Fibroblast of skin of abdomen (primary cell): ENCODE measurements around the gene GYS1.

Experiments used
- DNase-seq: peaks from one replicate; pipeline ENCODE4 v3.0.0-alpha.2; 2013

GYS1 gene

DNA sequence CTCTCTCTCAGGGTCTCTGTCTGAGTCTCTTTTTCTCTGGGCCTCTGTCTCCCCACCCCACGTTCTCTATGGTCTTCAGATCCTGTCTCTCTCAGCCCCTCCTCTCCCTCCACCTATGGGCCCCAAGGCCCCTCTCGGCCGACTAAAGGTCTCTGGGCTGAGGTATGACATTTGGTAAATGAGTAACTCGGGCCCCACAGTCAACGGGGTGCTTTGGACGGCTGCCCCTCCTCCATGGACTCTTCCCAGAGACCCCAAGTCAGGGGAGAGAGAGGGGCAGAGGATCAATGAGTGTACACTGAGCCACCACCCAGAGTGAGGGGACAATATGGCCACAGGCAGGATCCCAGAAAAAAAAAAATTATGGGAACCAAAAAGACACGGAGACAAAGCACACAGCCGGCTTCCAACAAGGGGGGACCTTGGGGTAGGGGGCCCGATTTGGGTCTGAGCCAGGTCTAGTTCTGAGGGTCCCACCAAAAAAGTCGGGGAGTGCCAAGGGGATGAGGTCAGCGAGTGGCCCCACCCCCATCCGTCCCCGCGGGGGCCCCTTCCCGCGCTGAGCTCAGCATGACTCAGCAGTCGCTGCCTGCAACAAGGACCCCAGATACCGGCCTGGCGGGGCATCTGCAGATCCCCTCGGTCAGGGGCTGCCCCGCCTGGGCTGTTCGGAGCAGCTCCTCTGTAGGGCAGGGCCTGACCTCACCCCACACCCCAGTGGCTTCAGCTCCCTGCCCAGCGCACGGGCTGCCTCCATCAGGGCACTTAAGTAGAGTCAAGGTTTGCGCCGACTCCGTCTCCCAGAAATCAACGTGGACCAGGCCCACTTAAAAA lies 29.5 kb downstream of the GYS1 start:
- DNase-seq = peak; percentile 81

DNA sequence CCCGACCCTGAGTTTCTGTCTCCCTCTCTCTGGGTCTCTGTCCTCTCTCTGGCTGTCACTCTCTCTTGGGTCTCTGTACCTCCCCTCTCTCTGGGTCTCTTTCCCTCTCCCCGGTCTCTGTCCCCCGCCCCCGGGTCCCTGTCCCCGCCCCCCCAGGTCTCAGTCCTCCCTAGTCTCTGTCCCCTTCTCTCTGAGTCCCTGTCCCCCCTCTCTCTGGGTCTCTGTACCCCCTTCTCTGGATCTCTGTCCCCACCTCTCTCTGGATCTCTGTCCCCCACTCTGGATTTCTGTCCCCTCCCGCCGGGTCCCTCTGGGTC lies 30.3 kb downstream of the GYS1 start:
- no peak for DNase-seq

DNA sequence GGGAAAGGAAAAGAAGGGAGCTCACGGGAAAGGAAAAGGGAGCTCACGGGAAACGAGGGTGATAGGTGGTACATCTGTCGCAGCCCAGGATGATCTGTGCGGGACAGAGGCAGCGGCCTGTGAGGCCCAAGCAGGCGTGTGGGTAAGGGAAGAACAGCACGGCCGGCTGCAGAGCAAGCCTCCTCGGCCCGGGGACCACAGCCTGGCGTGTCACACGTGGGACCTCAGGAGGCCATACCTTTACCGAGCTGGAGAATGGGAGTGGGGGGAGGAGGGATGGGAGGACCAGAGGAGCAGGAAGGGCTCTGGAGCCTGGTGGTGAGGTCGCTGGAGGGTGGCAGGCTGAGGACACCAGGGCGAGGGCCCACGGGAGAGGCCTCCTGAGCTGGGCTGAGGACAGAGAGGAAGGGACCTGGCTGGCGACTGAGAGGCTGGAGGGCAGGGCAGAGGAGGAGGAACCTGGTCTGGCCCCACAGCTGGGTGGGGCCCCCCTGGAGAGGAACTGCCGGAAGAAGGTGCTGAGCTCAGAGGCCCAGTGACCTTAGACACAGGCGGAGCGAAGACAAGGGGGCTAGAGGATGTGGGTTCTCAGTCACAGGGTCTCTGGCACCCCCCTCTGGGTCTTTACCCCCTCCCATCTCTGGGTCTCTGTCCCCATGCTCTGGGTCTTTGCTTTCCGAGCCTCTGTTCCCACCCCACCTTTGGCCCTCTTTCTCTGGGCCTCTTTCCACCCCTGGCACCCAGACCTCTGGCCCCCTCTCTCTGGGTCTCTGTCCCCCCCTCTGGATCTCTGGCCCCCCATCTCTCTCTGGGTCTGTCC lies 30.9 kb downstream of the GYS1 start:
- DNase-seq = no peak

DNA sequence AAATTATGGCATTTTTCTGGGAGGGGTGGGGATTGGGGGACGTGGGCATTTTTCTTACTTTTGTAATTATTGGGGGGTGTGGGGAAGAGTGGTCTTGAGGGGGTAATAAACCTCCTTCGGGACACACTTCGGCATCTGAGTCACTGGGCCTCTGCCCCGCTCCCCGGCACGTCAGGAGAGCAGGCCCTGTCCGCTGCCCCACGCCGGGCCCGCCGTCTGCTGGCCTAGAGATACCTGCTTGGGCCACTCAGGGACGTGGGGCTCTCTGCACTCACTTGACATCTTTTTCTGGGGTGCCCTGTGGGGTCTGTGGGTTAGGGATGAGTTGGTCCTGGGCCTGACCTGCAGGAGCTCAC lies 31.5 kb downstream of the GYS1 start:
- DNase-seq = no peak

DNA sequence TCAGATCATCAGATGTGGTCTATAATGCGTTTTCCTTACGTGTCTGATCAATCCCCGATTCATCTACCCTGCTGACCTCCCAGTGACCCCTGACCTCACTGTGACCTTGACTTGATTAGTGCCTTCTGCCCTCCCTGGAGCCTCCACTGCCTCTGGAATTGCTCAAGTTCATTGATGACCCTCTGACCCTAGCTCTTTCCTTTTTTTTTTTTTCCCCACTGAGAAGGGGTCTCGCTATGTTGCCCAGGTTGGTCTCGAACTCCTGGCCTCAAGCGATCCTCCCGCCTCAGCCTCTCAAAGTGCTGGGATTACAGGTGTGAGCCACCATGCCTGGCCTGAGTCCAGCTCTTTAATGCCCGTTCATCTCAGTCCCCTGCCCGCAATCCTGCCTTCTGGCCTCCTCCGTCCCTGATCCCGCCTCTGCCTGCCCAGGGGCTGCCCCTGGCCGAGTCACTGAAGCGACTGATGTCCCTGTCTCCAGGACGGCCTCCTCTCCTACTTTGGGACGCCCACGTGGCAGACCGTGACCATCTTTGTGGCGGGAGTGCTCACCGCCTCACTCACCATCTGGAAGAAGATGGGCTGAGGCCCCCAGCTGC lies 32.0 kb downstream of the GYS1 start:
- no peak for DNase-seq

DNA sequence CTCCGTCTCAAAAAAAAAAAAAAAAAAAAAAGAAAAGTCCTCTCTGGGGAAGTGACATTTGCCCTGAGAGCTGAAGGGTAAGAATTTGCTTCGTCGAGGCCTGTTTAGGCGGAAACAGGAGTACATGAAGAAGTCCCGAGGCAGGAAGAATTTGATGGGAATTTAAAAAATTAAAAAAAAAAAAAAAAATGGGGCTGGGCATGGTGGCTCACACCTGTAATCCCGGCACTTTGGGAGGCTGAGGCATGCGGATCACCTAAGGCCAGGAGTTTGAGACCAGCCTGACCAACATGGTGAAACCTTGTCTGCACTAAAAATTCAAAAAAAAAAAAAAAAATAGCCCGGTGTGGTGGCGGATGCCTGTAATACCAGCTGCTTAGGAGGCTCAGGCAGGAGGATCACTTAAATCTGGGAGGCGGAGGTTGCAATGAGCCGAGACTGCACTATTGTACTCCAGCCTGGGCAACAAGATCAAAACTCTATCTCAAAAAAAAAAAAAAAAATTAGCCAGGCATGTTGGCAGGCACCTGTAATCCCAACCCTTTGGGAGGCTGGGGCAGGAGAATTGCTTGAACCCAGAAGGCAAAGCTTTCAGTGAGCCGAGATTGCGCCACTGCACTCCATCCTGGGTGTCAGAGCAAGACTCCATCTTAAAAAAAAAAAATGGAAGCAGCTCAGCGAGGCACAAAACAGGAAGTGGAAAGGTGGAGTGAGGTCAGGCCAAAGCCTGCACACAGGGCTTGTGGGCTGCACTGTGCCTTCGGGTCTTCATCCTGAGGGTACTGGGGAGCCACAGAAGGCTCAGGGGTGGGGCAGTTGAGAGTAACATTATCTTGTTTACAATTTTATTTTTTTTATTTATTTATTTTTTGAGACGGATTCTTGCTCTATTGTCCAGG lies 33.5 kb downstream of the GYS1 start:
- no peak for DNase-seq

DNA sequence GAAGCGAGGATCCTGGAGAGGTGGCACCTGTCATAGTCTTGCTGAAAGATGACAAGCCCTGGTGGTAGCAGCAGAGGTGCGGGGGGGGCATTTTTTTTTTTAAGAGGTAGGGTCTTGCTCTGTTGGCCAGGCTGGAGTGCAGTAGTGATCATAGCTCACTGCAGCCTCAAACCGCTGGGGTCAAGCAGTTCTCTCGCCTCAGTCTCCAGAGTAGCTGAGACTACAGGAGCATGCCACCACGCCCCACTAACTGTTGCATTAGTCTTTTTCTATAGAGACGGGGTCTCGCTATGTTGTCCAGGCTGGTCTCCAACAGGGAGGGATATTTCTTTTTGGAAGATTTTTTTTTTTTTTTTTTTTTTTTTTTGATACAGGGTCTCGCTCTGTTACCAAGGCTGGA lies 35.1 kb downstream of the GYS1 start:
- DNase-seq = no peak

DNA sequence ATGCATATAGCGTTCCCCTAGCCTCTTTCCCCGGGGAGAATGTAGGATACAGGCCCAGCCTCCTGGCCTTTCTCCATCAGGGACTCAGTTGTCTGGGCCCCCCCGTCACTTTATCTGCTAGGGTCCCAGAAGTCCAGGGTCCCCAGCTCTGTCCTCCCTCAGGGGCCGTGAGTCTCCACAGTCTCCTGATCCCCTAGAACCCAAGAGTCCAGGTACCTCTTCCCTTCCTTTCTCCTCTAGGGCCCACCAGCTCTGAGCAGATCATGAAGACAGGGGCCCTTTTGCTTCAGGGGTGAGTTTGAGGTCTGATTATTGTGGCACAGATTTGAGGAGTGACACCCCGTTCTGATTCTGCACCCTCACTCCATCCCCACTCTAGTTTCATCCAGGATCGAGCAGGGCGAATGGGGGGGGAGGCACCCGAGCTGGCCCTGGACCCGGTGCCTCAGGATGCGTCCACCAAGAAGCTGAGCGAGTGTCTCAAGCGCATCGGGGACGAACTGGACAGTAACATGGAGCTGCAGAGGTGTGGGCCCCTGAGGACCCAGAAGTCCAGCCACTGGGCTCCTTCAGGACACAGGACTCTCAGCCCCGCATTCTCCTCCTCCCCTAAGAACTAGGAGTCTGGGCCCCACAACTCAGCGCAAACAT lies 37.7 kb downstream of the GYS1 start:
- no peak for DNase-seq

DNA sequence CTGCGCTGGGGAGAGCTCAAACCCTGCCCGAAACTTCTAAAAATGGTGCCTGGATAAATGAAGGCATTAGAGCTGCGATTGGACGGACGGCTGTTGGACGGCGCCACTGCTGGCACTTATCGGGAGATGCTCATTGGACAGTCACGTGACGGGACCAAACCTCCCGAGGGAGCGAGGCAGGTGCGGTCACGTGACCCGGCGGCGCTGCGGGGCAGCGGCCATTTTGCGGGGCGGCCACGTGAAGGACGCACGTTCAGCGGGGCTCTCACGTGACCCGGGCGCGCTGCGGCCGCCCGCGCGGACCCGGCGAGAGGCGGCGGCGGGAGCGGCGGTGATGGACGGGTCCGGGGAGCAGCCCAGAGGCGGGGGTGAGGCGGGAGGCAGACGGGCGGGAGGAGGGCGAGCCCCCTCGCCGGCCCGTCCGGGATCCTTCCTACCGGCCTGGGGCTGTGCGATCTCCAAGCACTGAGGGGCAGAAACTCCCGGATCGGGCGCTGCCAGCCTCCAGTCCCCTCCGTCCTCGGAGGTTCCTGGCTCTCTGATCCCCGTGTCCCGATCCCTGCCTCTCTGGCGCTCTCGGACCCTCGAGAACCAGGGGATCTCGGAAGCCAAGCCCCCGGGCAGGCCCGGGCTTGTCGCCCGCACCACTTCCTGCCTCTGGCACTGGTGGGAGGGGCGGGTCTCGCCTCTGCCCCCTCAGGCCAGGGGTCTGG lies 38.4 kb downstream of the GYS1 start, which contains the start of gene BAX:
BAX (plus strand) TSS at position 281 of the 713 bp plus-strand sequence; CDS start at position 335, 54 bp downstream.
- DNase-seq = peak; percentile 96

DNA sequence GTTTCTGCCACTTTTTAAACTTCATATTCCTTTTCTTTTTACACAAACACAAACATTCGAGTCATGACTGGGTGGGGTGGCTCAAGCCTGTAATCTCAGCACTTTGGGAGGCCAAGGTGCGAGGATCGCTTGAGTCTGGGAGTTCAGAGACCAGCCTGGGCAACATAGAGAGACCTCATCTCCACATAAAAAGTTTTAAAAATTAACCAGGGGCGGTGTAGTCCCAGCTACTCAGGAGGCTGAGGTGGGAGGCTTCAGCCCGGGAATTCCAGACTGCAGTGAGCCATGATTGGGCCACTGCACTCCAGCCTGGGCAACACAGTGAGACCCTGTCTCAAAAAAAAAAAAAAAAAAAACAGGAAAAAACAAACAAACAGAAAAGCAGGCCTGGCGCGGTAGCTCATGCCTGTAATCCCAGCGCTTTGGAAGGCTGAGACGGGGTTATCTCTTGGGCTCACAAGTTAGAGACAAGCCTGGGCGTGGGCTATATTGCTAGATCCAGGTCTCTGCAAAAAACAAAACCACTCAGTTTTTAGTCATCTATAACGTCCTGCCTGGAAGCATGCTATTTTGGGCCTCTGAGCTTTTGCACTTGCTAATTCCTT lies 39.0 kb downstream of the GYS1 start:
- DNase-seq = no peak

DNA sequence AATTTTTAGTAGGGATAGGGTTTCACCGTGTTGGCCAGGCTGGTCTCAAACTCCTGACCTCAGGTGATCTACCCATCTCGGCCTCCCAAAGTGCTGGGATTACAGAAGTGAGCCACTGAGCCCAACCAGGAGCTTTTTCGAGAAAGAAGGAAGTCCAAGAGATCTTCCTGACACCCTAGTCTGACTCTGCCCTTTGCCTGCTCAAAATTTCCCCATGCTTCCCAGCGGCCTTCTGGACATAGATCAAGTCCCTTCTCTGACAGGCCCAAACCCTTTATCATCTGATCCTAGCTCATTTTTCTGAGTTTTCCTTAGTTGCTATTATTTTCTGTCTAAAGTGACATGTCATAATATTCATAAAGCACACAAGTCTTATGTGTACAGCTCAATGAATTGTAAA lies 40.0 kb downstream of the GYS1 start:
- no peak for DNase-seq

DNA sequence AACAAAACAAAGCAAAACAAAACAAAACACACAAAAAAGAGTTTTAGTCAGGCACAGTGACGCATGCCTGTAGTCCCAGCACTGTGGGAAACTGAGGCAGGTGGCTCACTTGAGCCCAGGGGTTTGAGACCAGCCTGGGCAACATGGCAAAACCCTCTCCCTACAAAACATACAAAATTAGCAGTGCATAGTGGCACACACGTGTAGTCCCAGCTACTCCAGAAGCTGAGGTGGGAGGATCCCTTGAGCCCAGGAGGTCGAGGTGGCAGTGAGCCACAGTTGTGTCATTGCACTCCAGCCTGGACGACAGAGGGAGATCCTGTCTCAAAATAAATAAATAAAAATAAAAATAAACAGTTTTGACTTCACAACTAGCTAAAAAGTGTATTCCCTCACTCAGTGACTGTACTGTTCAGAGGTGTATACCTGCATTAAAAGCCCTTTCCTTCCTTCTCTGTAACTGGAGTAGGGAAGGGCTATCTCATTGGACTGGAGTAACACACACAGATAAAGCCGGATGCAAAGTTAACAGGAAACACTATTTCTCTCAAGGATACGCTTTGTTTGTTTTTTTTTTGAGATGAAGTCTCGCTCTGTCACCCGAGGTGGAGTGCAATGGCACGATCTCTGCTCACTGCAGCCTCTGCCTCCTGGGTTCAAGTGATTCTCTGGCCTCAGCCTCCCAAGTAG lies 42.1 kb downstream of the GYS1 start:
- no peak for DNase-seq

DNA sequence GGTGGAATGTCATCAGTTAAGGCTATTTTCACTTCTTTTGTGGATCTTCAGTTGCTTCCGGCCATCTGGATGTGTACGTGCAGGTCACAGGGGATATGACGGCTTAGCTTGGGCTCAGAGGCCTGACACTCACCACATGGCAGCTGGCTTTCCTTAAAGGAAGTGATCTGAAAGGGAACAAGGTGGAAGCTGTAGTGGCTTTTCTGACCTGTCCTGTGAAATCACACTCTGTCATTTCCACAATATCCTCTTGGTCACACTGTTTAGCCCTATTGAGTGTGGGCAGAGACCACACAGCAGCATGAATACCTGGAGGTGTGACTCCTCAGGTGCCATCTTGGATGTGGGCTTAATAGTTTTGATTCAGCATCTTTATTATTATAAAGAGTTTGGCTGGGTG lies 43.0 kb downstream of the GYS1 start:
- DNase-seq = no peak

DNA sequence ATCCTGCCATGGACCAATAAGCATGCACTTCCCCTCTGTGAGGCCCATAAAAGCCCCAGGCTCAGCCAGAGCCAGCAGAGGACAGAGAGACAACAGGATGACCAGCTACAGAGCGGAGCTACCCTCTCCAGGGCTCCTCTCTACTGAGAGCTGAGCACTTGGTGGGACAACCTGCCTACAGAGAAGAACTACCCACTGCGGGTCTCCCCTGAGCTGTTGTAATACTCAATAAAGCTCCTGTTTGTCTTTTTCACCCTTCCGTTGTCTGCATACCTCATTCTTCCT lies 45.9 kb downstream of the GYS1 start:
- DNase-seq = no peak

DNA sequence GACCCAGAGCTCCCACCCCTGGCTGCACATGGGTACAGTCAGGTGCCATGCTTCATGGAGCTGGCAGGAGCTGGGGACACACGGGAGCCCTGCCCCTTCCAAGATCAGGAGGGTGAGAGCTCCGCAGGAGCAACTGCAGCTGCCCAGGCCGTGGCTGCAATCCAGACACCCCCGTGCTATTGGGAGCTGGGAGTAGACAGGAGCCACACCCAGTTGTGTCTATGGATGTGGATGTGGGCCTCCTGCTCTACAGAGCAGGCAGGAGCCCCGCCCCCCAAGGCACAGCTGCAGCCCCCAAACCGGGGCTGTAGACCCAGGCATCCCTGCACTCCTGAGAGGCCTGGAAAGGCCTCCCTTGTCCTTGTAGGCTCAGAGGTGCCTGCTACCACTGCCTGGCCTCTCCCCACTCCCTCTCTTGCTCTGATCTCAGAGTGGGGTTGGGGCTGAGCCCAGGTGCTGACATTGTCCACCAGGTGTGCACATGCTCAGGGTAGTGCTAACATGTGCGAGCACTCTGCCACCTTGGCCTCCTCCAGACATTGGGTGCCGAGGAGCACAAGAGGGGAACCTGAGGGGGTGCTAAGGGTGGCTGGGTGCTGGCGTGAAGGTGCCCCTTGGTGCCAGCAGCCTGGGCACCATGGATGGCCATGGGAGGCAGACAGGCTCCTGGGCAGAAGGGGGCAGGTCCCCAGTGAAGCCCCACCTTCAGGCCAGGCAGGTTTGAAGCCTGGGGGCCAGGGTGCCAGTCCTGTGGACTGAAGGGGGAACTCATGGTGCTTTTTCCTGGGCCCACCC lies 46.4 kb downstream of the GYS1 start:
- no peak for DNase-seq

DNA sequence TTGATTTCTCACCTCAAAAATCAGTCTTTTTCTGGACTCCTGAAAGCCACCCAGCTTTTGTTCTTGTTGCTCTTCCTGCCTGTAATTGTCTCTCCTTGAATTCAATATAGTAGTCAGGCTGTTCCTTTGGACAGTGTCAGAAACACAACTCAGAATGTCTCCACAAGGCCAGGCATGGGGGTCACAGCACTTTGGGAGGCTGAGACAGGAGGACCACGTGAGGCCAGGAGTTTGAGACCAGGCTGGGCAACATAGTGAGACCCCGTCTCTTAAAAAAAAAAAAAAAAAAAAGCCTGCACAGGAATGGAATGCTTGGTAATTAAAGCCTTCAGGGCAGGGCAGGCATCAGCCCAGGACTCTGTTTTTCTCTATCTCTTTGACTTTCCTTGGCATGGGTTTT lies 47.3 kb downstream of the GYS1 start:
- no peak for DNase-seq

DNA sequence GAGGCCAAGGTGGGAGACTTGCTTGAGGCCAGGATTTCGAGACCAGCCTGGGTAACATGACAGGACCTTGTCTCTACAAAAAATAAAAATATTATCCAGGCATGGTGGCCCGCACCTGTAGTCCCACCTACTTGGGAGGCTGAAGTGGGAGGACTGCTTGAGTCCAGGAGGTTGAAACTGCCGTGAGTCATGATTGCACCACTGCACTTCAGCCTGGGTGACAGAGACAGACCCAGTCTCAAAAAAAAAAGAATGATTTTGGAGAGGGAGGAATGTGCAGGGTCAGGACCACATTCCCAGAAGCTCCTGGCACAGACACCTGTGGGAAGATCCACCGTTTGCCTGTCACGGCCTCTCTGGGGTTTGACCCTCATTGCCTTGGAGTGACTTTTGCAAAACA lies 47.7 kb downstream of the GYS1 start:
- no peak for DNase-seq

DNA sequence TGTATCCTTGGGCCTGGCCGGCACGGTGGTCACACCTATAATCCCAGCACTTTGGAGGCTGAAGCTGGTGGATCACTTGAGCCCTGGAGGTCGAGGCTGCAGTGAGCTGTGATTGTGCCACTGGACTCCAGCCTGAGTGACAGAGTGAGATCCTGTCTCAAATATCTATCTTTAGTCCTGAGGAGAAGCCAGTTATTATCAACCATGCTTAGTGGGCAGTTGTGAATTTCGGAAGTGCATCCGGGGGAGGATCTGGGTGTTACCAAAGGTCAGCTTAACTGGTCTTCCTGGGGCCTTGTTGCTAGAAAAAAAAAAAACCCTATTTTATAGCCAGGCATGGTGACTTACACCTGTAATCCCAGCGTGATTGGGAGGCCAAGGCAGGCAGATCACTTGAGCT lies 50.0 kb downstream of the GYS1 start:
- DNase-seq = no peak

DNA sequence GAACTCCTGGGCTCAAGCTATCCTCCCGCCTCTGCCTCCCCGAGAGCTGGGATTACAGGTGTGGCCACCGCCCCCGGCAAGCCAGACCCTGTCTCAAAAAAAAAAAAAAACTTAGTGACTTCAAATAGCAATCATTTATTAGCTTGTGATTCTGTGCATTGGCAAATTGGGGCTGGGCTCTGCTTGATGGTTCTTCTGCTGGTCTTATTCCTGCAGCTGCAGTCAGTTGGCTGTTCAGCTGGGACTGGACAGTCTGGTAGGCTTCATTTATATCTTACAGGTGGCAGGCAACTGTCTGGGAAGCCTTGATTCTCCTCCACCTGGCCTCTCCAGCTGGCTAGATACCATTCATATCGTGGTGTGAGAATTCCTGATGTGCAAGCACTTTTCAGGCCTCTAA lies 52.2 kb downstream of the GYS1 start:
- DNase-seq = no peak

DNA sequence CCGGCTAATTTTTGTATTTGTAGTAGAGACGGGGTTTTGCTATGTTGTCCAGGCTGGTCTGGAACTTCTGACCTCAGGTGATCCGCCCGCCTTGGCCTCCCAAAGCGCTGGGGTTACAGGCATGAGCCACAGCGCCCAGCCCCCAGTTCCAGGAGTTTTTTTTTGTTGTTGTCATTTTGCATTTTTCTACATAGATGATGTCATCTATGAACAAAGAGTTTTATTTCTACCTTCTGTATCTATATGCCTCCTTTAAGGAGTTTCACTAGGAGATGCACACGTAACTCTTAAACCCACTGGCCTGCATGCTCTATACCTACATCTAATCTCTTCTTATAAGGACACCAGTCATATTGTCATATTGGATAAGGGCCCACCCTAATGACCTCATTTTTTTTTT lies 54.9 kb downstream of the GYS1 start:
- no peak for DNase-seq
